A549 (cell line): Measurements from ENCODE around the gene TRMT2A. TPM values are rescaled to one million over a fixed set of nuclear protein-coding genes. Genes with fewer than 3 reads are reported as not detected.

Source experiments
- ATAC-seq, 2 experiments: fragments of 200-7000 bp in 1 of 2; fragments of >200 bp in 1 of 2; cut with Nextera tagmentation in 1 of 2; cut with Tn5 transposase in 1 of 2; 3 replicates each; pipeline versions ENCODE4 v1.8.0 to v1.9.1; 2018 to 2020; ENCODE audit warnings: mild to moderate bottlenecking in 1 of 2, moderate library complexity in 1 of 2
- CTCF ChIA-PET: fragments of 300-600 bp; sonication (Branson Sonifier 250); formaldehyde crosslinking; extraction: SDS; loops from one replicate; lab custom pipeline; 2021; ENCODE audit warnings: antibody characterized with exemption, inconsistent platforms; lab: Yijun Ruan, JAX
- POLR2A ChIA-PET: fragments of 350-600 bp; formaldehyde crosslinking; extraction: SDS; loops from one replicate; lab custom pipeline; 2021; ENCODE audit warnings: antibody characterized with exemption, inconsistent platforms; lab: Yijun Ruan, JAX
- DNase-seq, 2 experiments: peaks; one replicate each; pipeline versions ENCODE4 v3.0.0 to v3.0.0-alpha.2; 2011 to 2016; ENCODE audit warnings: low read depth in 1 of 2, low spot score in 1 of 2
- FAIRE-seq: peaks from 2 replicates; lab custom pipeline; 2011; peaks lifted over from hg19 to GRCh38; lab: Jason Lieb, UNC
- H3K27ac ChIP-seq, 2 experiments: fragments of >200 bp; sonication (Bioruptor Twin); formaldehyde crosslinking; 3 replicates each; pipeline ENCODE4 v1.5.1; 2016 to 2017
- H3K4me1 ChIP-seq: fragments of >200 bp; sonication (Bioruptor Twin); formaldehyde crosslinking; 3 replicates; pipeline ENCODE4 v1.6.1; 2016
- H3K4me2 ChIP-seq: fragments of >200 bp; sonication (Bioruptor Twin); formaldehyde crosslinking; 3 replicates; pipeline ENCODE4 v1.6.1; 2016
- H3K4me3 ChIP-seq: fragments of >200 bp; sonication (Bioruptor Twin); formaldehyde crosslinking; 3 replicates; pipeline ENCODE4 v1.5.1; 2016
- H3K9me3 ChIP-seq: fragments of >200 bp; sonication (Bioruptor Twin); formaldehyde crosslinking; 3 replicates; pipeline ENCODE4 v1.6.1; 2016
- BHLHE40 ChIP-seq: IDR thresholded peaks from 2 replicates; pipeline ENCODE4 v1.6.1; 2012; ENCODE audit warnings: low read depth, low read length, inconsistent platforms
- CBX8 ChIP-seq: fragments of 200-600 bp; sonication (generic); IDR thresholded peaks from 2 replicates; pipeline ENCODE4 v1.6.1; 2016
- CEBPB ChIP-seq, 2 experiments: fragments of >200 bp in 1 of 2; sonication (Bioruptor Twin) in 1 of 2; formaldehyde crosslinking in 1 of 2; IDR thresholded peaks; 2 replicates each; pipeline ENCODE4 v1.6.1; 2012 to 2016
- EHMT2 ChIP-seq: fragments of 200-600 bp; sonication (generic); IDR thresholded peaks from 2 replicates; pipeline ENCODE4 v1.6.1; 2016; ENCODE audit warnings: antibody characterized with exemption, low read depth, mild to moderate bottlenecking, moderate library complexity
- EP300 ChIP-seq, 2 experiments: fragments of >200 bp; sonication (Bioruptor Twin); formaldehyde crosslinking; IDR thresholded peaks; 2 replicates in 1 of 2; 3 replicates in 1 of 2; pipeline ENCODE4 v1.6.1; 2016 to 2017
- FOSL2 ChIP-seq, 2 experiments: fragments of 450-650 bp in 1 of 2; fragments of >200 bp in 1 of 2; sonication (Bioruptor Twin) in 1 of 2; formaldehyde crosslinking; IDR thresholded peaks; 2 replicates each; pipeline versions ENCODE4 v1.5.0 to v1.6.1; 2016 to 2020; ENCODE audit warnings: mild to moderate bottlenecking in 1 of 2, moderate library complexity in 1 of 2
- FOXS1 ChIP-seq: fragments of 250-450 bp; sonication (Bioruptor Pico); IDR thresholded peaks from 2 replicates; pipeline ENCODE4 v1.5.0; 2020; ENCODE audit warnings: mild to moderate bottlenecking, moderate library complexity
- GATA3 ChIP-seq: IDR thresholded peaks from 2 replicates; pipeline ENCODE4 v1.6.1; 2012; ENCODE audit warnings: borderline replicate concordance
- HEYL ChIP-seq: fragments of 250-450 bp; sonication (Bioruptor Pico); IDR thresholded peaks from 2 replicates; pipeline ENCODE4 v1.8.0; 2021; ENCODE audit warnings: mild to moderate bottlenecking, moderate library complexity
- HOXA7 ChIP-seq: fragments of 250-450 bp; sonication (Bioruptor Pico); IDR thresholded peaks from 2 replicates; pipeline ENCODE4 v1.5.0; 2020; ENCODE audit warnings: mild to moderate bottlenecking, moderate library complexity
- JUN ChIP-seq, 2 experiments: fragments of >200 bp; sonication (Bioruptor Twin); formaldehyde crosslinking; IDR thresholded peaks; 2 replicates in 1 of 2; 3 replicates in 1 of 2; pipeline ENCODE4 v1.6.1; 2016 to 2017
- KDM5A ChIP-seq: fragments of 200-600 bp; sonication (generic); IDR thresholded peaks from 2 replicates; pipeline ENCODE4 v1.6.1; 2016; ENCODE audit warnings: antibody characterized with exemption, mild to moderate bottlenecking
- MAFK ChIP-seq: fragments of 450-650 bp; IDR thresholded peaks from 2 replicates; pipeline ENCODE4 v1.6.1; 2014; ENCODE audit not compliant: partially characterized antibody
- MAZ ChIP-seq: fragments of 150-350 bp; IDR thresholded peaks from 2 replicates; pipeline ENCODE4 v1.6.1; 2014; ENCODE audit warnings: antibody characterized with exemption, low read depth, low read length, borderline replicate concordance
- MYC ChIP-seq: IDR thresholded peaks from 2 replicates; pipeline ENCODE4 v1.6.1; 2012; ENCODE audit warnings: mild to moderate bottlenecking, inconsistent platforms, low read length, improper control_type of control experiment, borderline replicate concordance
- NFE2L2 ChIP-seq: fragments of 150-350 bp; conservative IDR thresholded peaks from 2 replicates; pipeline ENCODE4 v1.6.1; 2014; ENCODE audit warnings: low read length
- NPAS2 ChIP-seq: fragments of 250-450 bp; sonication (Bioruptor Pico); IDR thresholded peaks from 2 replicates; pipeline ENCODE4 v1.8.0; 2022; ENCODE audit warnings: mild to moderate bottlenecking, moderate library complexity, borderline replicate concordance
- NR3C1 ChIP-seq: fragments of >200 bp; sonication (Bioruptor Twin); formaldehyde crosslinking; IDR thresholded peaks from 3 replicates; pipeline ENCODE4 v1.6.1; 2017
- PBX3 ChIP-seq: IDR thresholded peaks from 2 replicates; pipeline ENCODE4 v1.6.1; 2012
- RCOR1 ChIP-seq: fragments of 150-350 bp; IDR thresholded peaks from 2 replicates; pipeline ENCODE4 v1.6.1; 2014; ENCODE audit warnings: antibody characterized with exemption, low read length, low read depth
- SMC3 ChIP-seq: fragments of >200 bp; sonication (Bioruptor Twin); formaldehyde crosslinking; IDR thresholded peaks from 3 replicates; pipeline ENCODE4 v1.6.1; 2018; ENCODE audit warnings: inconsistent platforms
- SREBF2 ChIP-seq: fragments of 450-650 bp; IDR thresholded peaks from 2 replicates; pipeline ENCODE4 v1.6.1; 2014; ENCODE audit warnings: mild to moderate bottlenecking, moderate library complexity
- TFCP2L1 ChIP-seq: fragments of 250-450 bp; sonication (Bioruptor Pico); IDR thresholded peaks from 2 replicates; pipeline ENCODE4 v1.5.0; 2021; ENCODE audit warnings: mild to moderate bottlenecking
- TP53 ChIP-seq: fragments of 250-450 bp; sonication (Bioruptor Pico); IDR thresholded peaks from 2 replicates; pipeline ENCODE4 v1.5.0; 2021; ENCODE audit warnings: mild to moderate bottlenecking, moderate library complexity
- USF2 ChIP-seq: fragments of 450-650 bp; IDR thresholded peaks from 2 replicates; pipeline ENCODE4 v1.6.1; 2014; ENCODE audit warnings: antibody characterized with exemption
- ZC3H11A ChIP-seq: fragments of 450-650 bp; IDR thresholded peaks from 2 replicates; pipeline ENCODE4 v1.6.1; 2014; ENCODE audit warnings: antibody characterized with exemption, mild to moderate bottlenecking
- ZFP36 ChIP-seq: fragments of 450-650 bp; IDR thresholded peaks from 2 replicates; pipeline ENCODE4 v1.6.1; 2014; ENCODE audit warnings: borderline replicate concordance; ENCODE audit not compliant: partially characterized antibody
- WGBS: methylation state at CpG from one replicate; pipeline ENCODE4 v1.1.6; 2017; ENCODE audit errors: missing lambda C conversion rate; 5-methylcytosine and 5-hydroxymethylcytosine counted together
- polyA plus RNA-seq, 4 experiments: library from polyadenylated mRNA; depleted of rRNA in 3 of 4; stranded (reverse); fragments of >200 nt; fragmentation: RNase III in 1 of 4; extraction: RNeasy Plus Mini Kit Qiagen cat#74134 plus additional on column Dnase treatment in 1 of 4; gene quantifications; 2 replicates in 3 of 4; 3 replicates in 1 of 4; pipeline ENCODE4 v1.2.3, GENCODE V29; 2011 to 2017
- TF ChIP-seq, protein P1 (sequence below): fragments of >200 bp; sonication (Bioruptor Twin); formaldehyde crosslinking; IDR thresholded peaks from 3 replicates; pipeline ENCODE4 v1.6.1; 2016

The TRMT2A gene
- polyA plus RNA-seq, 2 of the 4 experiments (the other 2 are of a cell fraction), result 12.3 to 28.8 TPM

DNA sequence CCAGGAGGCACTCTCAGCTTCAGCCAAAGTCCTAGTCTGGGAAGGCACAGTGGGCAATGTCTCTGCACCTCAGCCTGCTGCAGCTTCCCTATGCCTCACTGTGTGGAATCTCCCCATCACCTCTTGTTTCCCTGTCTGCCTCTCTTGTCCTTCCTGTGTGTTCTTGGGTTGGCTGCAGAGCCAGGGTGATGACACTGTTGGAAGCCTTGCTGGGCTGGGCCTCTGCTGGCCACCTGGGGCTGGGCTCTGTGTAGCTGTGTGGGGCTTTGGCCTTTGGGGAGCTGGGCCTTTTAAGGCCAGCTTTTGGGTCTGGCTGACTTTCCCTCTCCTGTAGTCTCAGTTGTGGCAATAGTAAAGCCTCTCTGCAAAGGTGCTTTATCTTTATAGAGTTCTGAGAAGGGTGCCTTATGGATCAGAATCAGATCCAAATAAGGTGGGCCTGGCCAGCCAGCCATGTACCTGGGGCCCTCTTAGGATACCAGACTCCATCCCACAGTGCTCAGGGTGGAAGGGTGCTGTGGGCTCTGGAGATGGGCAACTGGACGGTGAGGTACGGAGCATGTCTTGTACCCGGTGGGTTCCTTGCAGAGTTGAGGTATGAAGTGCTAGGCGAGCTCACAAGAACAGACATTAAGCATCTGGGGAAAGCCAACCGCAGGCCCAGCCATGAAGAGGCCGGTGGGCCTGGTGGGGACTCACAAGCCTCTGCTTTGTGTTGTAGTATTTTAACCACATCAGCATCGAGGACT lies 11.4 kb downstream of the TRMT2A start:
- 89% methylated on average over 7 of the region's 7 CpGs for WGBS
- ATAC-seq (no peak), DNase-seq (no peak), FAIRE-seq (no peak)
- ChIA-PET CTCF (interaction anchor here (0.7 kb wide), 1 partner anchor 137 kb away, joined by 3 read pairs; no protein-coding TSS in a partner anchor), POLR2A (no interaction called here)
- Histone ChIP-seq H3K4me2 (no peak overlapping the region), H3K4me1 (no peaks in the 10 kb centered on the region), H3K9me3 (no peaks in the 10 kb centered on the region), H3K27ac (no peak overlapping the region), H3K4me3 (no peak overlapping the region)
- TF ChIP-seq CEBPB (IDR thresholded peaks at IDR 0.05), result no peak
- TF ChIP-seq HOXA7 (CRISPR knock-in tag), result no peak
- TF ChIP-seq MAFK, result no peak
- no peak for TF ChIP-seq KDM5A
- TF ChIP-seq HEYL (CRISPR knock-in tag), result no peak
- TF ChIP-seq USF2, result no peak
- no peak for TF ChIP-seq SREBF2
- TF ChIP-seq TP53 (CRISPR knock-in tag), result no peak
- no peak for TF ChIP-seq NR3C1
- no peak for TF ChIP-seq GATA3
- no peak for TF ChIP-seq NFE2L2
- TF ChIP-seq RCOR1, result no peak
- TF ChIP-seq SMC3, result no peak
- TF ChIP-seq TFCP2L1 (CRISPR knock-in tag), result no peak
- no peak for TF ChIP-seq BHLHE40

- CTCF ChIA-PET, result interaction anchor here (2.1 kb wide), 1 partner anchor 9 kb away, joined by 11 read pairs; no protein-coding TSS in a partner anchor
- DNase-seq (no peak), FAIRE-seq (no peak), ATAC-seq (peak; percentile 60 to 66; a peak in 4 of 6 replicates)
- Histone ChIP-seq H3K4me2 (no peak overlapping the region), H3K9me3 (no peaks in the 10 kb centered on the region), H3K4me3 (no peak overlapping the region), H3K4me1 (no peaks in the 10 kb centered on the region), H3K27ac (no peak overlapping the region)
- POLR2A ChIA-PET, result interaction anchor here (0.7 kb wide), 1 partner anchor 124 kb away, joined by 6 read pairs; no protein-coding TSS in a partner anchor
- WGBS, result 96% methylated on average over 11 of the region's 12 CpGs
- no peak for TF ChIP-seq PBX3
- TF ChIP-seq EHMT2, result no peak
- no peak for TF ChIP-seq FOXS1 (CRISPR knock-in tag)
Observed at GRCh38 chr22:20102203-20102780, 14.7 kb downstream of the TRMT2A start.

DNA sequence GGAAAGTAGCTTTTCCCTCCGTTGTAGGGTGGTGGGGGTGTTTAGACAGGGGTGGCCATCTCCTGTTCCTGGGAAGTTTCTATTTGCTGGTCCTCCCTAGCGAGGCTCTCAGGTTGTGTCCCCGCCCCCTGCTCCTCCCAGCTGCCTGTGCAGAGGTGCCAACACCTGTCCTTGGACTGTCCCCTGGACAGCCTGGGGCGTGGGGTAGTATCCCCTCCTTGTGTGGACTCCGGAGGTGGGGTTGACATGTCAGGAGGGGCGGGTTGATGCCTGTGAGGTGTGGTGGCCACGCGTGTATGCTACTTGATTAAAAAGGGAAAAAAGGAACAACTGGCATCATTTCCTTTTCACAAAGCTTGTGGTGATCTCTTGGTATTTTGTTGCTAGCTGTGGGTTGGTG lies 15.4 kb downstream of the TRMT2A start:
- FAIRE-seq (no peak), ATAC-seq (no peak), DNase-seq (no peak)
- ChIA-PET POLR2A (no interaction called here), CTCF (interaction anchor here (2.1 kb wide), 1 partner anchor 10 kb away, joined by 11 read pairs; no protein-coding TSS in a partner anchor)
- Histone ChIP-seq H3K27ac (no peak overlapping the region), H3K4me1 (no peaks in the 10 kb centered on the region), H3K4me2 (no peak overlapping the region), H3K9me3 (no peaks in the 10 kb centered on the region), H3K4me3 (no peak overlapping the region)
- no peak for TF ChIP-seq EHMT2
- TF ChIP-seq RCOR1, result no peak
- no peak for TF ChIP-seq NPAS2 (CRISPR knock-in tag)
- TF ChIP-seq TFCP2L1 (CRISPR knock-in tag), result no peak
- no peak for TF ChIP-seq ZFP36
- TF ChIP-seq BHLHE40, result no peak
- no peak for TF ChIP-seq FOSL2 (IDR thresholded peaks at IDR 0.05)
- no peak for TF ChIP-seq FOSL2 (CRISPR knock-in tag; IDR thresholded peaks at IDR 0.05)
- TF ChIP-seq GATA3, result no peak
- no peak for TF ChIP-seq ZC3H11A
- no peak for TF ChIP-seq CBX8
- TF ChIP-seq MAZ, result no peak
- no peak for TF ChIP-seq MYC
- no peak for TF ChIP-seq JUN (IDR thresholded peaks at IDR 0.05)
- TF ChIP-seq, protein P1, sequence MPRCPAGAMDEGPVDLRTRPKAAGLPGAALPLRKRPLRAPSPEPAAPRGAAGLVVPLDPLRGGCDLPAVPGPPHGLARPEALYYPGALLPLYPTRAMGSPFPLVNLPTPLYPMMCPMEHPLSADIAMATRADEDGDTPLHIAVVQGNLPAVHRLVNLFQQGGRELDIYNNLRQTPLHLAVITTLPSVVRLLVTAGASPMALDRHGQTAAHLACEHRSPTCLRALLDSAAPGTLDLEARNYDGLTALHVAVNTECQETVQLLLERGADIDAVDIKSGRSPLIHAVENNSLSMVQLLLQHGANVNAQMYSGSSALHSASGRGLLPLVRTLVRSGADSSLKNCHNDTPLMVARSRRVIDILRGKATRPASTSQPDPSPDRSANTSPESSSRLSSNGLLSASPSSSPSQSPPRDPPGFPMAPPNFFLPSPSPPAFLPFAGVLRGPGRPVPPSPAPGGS, result no peak
- no peak for TF ChIP-seq SREBF2
- TF ChIP-seq PBX3, result no peak
- TF ChIP-seq EP300 (IDR thresholded peaks at IDR 0.05), result no peak
- WGBS, result 99% methylated on average over 5 of the region's 8 CpGs
